Activated CD4-positive, alpha-beta T cell treated with anti-CD3 and anti-CD28 coated beads for 4 hours (primary cell): ENCODE results near the gene TMED9.

Source experiments
- DNase-seq, 2 donors: peaks; one replicate each; pipeline ENCODE4 v3.0.0-alpha.2; 2020

TMED9 gene

DNA sequence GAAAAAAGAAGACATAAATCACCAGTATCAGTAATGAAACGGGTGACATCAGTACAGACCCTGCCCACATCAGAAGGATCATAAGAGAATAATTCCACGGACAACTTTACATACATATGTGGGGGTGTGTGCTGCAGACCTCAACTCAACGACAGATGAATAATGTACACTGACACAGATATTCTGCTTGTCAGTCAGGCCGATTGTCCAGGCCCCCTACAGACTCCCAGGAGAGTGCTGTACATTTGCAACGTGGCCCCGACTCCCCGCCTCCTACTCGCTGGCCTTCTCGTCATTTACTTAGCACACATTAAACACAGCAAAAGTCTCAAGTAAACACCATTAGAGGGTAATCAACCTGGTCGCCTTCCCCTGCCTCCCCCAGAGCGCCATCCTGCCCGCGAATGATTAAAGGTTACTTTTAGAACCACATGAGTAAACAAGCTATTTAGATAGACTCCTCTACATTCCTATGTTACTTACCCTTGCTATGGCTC, 3.5 kb upstream of the TMED9 start:
- no peak for DNase-seq

- DNase-seq, result no peak
Measured at GRCh38 chr5:177590406-177590805, 1.6 kb upstream of the TMED9 start.

DNA sequence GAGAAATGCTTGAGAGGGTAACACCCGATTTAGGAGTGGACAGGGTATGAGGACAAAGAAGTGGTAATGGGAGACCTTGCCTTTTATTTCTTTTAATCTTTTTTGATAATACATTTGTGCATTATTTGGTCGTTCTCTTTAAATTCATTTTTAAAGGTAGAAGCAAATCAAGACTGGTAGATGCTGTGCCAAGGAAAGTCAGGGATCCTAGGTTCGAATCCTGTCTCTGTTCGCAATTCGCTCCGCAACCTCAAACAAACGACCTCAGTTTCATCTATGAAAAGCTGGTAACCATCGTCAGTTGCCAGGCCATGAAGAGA, 353 bp upstream of the TMED9 start:
- DNase-seq, result no peak

DNA sequence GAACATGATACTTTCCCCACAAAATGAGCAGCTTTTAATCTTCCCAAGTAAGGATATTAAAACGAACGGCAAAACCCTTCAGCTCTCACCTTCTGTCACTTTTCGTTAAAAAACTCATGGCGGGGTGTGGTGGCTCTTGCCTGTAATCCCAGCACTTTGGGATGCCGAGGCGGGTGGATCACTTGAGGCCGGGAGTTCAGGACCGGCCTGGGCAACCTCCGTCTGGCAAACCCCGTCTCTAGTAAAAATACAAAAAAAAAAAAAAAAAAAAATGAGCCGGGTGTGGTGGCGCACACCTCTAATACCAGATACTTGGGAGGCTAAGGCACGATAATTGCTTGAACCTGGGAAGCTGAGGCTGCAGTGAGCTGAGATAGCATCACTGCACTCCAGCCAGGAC, 902 bp downstream of the TMED9 start:
- DNase-seq, result no peak

- DNase-seq, result no peak
Measured at GRCh38 chr5:177593511-177593910, 1.5 kb downstream of the TMED9 start.

GRCh38 chr5:177594071-177594470, 2.1 kb downstream of the TMED9 start:
- no peak for DNase-seq

- DNase-seq, result no peak
Measured at GRCh38 chr5:177595026-177595585, 3.1 kb downstream of the TMED9 start.

- DNase-seq, result no peak
Measured at GRCh38 chr5:177595991-177596774, 4.2 kb downstream of the TMED9 start.

GRCh38 chr5:177596775-177597238, 4.8 kb downstream of the TMED9 start:
- DNase-seq, result no peak

GRCh38 chr5:177598477-177598876, 6.5 kb downstream of the TMED9 start:
- DNase-seq, result no peak

DNA sequence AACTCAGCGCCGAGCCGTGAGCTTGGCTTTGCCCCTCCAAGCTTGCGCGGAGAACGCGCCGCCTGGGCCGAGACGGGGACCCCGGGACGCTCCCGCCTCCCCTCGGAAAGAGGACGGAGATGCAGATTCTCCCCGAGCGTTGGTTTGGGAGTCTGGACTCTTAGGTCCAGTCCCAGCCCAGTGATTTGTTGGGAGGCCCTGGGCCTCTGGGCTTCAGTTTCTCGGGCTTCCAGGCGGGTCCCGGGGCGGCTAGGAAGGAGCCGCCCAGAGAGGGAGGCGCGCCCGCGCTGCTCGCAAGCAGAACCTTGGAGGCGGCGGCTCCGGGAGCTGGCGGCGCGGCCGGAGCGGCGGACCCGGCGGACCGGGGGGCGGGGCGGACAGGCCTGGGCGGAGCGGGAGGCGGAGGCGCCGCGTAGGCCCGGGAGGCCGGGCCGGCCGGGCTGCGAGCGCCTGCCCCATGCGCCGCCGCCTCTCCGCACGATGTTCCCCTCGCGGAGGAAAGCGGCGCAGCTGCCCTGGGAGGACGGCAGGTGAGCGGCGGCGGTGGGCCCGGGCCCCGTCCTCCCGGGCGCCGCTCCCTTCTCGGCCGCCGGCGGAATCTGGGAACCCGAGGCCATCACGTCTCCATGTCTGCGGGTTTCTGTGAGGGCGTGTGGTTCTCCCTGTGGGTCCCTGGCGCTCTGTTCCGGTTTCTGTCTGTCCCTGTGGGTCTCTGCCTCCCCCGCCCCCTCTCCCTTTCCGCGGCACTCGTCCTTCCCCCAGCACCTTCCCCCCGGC, 7.9 kb downstream of the TMED9 start, which contains the start of gene B4GALT7:
TSS of gene B4GALT7 (plus strand) at position 402 of the 777 bp plus-strand sequence. CDS start at position 481, 79 bp downstream.
- DNase-seq, result peak; percentile 85 to 86

- no peak for DNase-seq
Measured at GRCh38 chr5:177600508-177601018, 8.6 kb downstream of the TMED9 start.

- DNase-seq, result no peak
Measured at GRCh38 chr5:177601126-177601525, 9.1 kb downstream of the TMED9 start.

DNA sequence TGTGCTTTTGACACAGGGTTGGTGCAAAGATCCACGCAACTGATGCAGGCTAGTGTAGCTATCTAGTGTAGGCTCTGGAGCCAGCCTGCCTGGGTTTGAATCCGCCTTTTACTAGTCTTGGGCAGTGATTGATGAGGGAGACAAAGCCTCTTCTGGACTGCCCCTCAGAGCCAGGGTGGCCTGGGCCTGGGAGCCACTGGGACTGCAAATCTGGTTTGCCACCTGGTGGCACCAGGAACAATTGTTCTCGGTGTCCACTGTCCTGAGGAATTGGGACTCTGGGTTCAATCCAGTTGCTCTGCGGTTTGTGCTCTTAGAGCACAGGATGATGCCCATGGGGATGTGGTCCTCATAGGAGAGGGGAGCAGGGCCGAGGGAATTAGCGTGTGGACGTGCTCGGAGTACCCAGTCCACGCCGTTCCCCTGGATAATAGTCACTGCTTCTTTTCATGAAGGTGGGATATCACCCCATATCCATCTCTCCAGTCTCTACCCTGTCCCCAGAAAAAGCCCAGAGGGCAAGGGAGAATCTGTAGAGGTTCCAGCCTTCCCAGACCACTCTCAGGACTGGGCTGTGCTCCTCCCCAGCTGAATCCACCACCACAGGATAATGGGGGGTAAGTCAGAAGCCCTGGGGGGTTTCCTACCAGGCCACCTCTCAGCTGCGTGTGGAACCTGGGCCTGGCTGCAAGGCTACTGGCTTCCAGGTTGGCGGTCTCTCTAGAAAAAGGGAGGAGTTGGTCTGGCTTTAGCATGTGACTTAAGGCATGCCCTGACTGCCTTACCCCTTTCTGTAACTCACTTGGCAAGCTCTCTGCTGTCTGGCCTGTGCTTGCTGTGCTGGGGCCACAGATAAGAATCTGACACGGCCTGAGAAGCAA, 9.8 kb downstream of the TMED9 start:
- no peak for DNase-seq

GRCh38 chr5:177602458-177602830, 10.4 kb downstream of the TMED9 start:
- DNase-seq, result no peak

- DNase-seq, result no peak
Measured at GRCh38 chr5:177603631-177604030, 11.6 kb downstream of the TMED9 start.

- DNase-seq, result no peak
Measured at GRCh38 chr5:177604116-177604521, 12.1 kb downstream of the TMED9 start.

DNA sequence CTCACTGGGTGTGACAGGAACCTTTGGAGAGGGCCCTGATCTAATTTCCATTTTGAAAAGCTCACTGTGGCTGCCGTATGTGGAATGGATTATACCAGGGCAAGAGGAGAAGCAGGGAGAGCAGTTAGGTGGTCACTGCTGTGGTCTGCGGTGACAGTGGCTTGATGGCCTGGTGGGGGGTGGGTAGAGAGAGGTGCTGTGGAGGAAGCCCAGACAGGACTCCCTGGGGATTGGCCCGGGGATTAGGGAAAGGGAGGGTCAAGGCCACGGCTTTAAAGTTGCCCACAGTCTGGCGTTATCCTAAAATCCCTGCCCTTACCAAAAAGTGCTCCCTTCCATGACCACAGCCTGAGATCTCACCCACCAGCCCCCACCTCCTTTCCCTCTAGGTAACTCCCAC, 12.7 kb downstream of the TMED9 start:
- no peak for DNase-seq

GRCh38 chr5:177605078-177605477, 13.1 kb downstream of the TMED9 start:
- no peak for DNase-seq

DNA sequence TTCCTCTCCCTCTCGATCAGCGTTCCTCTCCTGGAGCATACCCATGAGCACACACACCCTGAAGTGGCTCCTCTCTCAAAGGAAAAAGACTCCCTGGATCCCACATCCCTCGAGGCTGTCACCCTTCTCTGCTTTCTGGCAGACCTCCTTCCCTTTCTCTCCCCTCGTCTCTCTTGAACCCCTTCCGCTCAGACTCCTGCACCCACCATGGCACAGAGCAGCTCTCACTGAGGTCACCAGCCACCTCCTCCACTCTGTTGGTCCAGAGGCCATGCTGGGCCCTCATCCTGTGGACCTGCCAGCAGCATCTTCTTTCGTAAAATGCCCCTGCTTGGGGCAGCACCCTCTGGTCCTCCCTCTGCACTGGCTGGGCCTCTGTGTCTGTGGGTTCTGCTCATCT, 13.7 kb downstream of the TMED9 start:
- no peak for DNase-seq

- no peak for DNase-seq
Measured at GRCh38 chr5:177606071-177607051, 14.4 kb downstream of the TMED9 start.
